ENCODE results near the gene ZSCAN23.
A peak's percentile ranks its signal among the peaks of the same experiment; 100 is the strongest.

Gene ZSCAN23

DNA sequence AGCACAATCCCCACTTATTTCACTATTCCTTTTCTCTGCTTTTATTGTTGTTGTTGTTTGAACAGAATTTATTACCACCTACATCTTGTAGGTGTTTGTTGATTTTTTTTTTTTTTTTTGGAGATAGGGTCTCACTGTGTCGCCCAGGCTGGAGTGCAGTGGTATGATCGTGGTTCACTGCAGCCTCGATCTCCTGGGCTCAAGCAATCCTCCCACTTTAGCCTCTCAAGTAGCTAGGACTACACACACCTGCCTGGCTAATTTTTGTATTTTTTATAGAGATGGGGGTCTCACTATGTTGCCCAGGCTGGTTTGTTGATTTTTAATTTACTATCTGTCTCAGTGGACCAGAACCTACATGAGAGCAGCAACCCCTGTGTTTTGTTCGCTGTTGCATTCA, 47.4 kb downstream of the ZSCAN23 start:
- no peak overlapping the region for H3K4me3 ChIP-seq (replicated peaks; ENCODE audit: low read depth, low read length)
- DNase-seq (ENCODE audit: low read depth), result no peak
- TF ChIP-seq, protein P1, sequence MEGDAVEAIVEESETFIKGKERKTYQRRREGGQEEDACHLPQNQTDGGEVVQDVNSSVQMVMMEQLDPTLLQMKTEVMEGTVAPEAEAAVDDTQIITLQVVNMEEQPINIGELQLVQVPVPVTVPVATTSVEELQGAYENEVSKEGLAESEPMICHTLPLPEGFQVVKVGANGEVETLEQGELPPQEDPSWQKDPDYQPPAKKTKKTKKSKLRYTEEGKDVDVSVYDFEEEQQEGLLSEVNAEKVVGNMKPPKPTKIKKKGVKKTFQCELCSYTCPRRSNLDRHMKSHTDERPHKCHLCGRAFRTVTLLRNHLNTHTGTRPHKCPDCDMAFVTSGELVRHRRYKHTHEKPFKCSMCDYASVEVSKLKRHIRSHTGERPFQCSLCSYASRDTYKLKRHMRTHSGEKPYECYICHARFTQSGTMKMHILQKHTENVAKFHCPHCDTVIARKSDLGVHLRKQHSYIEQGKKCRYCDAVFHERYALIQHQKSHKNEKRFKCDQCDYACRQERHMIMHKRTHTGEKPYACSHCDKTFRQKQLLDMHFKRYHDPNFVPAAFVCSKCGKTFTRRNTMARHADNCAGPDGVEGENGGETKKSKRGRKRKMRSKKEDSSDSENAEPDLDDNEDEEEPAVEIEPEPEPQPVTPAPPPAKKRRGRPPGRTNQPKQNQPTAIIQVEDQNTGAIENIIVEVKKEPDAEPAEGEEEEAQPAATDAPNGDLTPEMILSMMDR (IDR thresholded peaks at IDR 0.05; ENCODE audit: low read length, missing control alignments), result no peak

- TF ChIP-seq, protein P1 (IDR thresholded peaks at IDR 0.05; ENCODE audit: low read length, missing control alignments), result peak; percentile 49
- DNase-seq (ENCODE audit: low read depth), result peak; percentile 33
- H3K4me3 ChIP-seq (replicated peaks; ENCODE audit: low read depth, low read length), result no peak overlapping the region
Measured at GRCh38 chr6:28393912-28394662, 49.2 kb downstream of the ZSCAN23 start.

DNA sequence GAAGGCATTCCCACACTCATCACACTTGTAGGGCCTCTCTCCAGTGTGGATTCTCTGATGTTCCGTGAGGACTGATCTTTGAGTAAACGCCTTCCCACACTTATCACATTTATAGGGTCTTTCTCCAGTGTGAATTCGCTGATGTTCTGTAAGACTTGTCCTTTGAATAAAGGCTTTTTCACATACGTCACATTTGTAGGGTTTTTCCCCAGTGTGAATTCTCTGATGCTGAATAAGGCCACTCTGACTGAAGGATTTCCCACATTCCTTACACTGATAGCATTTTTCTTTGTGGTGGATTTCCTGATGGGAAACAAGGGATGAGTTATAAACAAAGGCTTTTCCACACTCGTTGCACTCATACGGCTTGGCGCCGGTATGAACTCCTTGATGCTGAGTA, 52.6 kb downstream of the ZSCAN23 start:
- no peak for DNase-seq (ENCODE audit: low read depth)

DNA sequence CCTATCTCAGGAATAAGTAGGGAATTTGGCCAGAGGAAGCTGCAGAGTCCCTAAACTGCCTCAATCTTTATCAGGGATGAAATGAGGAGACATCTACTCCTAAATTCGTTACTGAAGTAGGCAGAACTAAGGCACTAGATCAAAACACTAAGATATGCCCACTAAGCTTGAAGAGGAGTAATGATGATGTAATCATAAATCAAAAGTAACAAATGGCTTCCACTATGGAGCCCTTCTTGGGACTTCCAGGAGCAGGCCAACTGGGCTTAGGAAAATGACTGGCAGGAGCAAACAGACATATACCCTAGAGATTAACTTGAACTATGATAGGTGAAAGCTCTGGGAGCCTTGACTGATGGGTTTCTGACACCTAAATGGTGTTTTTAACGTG, 59.2 kb downstream of the ZSCAN23 start:
- DNase-seq (ENCODE audit: low read depth), result no peak
- H3K4me3 ChIP-seq (replicated peaks; ENCODE audit: low read depth, low read length), result no peak overlapping the region
- TF ChIP-seq, protein P1 (IDR thresholded peaks at IDR 0.05; ENCODE audit: low read length, missing control alignments), result no peak

More for the DNA sequence above, 52.6 kb downstream of the ZSCAN23 start:
- no peak overlapping the region for H3K4me3 ChIP-seq (replicated peaks; ENCODE audit: low read depth, low read length)
- TF ChIP-seq, protein P1 (IDR thresholded peaks at IDR 0.05; ENCODE audit: low read length, missing control alignments), result no peak

GRCh38 chr6:28383235-28384142, 59.8 kb downstream of the ZSCAN23 start:
- DNase-seq (ENCODE audit: low read depth), result peak; percentile 90
- peak overlapping the region; percentile 53 for H3K4me3 ChIP-seq (replicated peaks; ENCODE audit: low read depth, low read length)
- TF ChIP-seq, protein P1 (IDR thresholded peaks at IDR 0.05; ENCODE audit: low read length, missing control alignments), result peak; percentile 53
